HG02642 (cell line): ENCODE results near the gene SP7.
A peak's percentile ranks its signal among the peaks of the same experiment; 100 is the strongest.
"Not testable (repeated sequence)": the region's sequence is repeated elsewhere in the genome, so short reads cannot be mapped to it uniquely, and the experiment has no call there.

Experiments
- ATAC-seq: cut with Tn5 transposase; IDR thresholded peaks from one replicate; pipeline ENCODE4 v1.9.1; 2021; ENCODE audit warnings: mild to moderate bottlenecking; ENCODE audit not compliant: unreplicated experiment, poor library complexity

Gene SP7

GRCh38 chr12:53324779-53325510 is 11.2 kb downstream of the SP7 start:
- ATAC-seq, result peak; percentile 61

- peak; percentile 28 for ATAC-seq
Measured at GRCh38 chr12:53324113-53324778, 11.9 kb downstream of the SP7 start.

DNA sequence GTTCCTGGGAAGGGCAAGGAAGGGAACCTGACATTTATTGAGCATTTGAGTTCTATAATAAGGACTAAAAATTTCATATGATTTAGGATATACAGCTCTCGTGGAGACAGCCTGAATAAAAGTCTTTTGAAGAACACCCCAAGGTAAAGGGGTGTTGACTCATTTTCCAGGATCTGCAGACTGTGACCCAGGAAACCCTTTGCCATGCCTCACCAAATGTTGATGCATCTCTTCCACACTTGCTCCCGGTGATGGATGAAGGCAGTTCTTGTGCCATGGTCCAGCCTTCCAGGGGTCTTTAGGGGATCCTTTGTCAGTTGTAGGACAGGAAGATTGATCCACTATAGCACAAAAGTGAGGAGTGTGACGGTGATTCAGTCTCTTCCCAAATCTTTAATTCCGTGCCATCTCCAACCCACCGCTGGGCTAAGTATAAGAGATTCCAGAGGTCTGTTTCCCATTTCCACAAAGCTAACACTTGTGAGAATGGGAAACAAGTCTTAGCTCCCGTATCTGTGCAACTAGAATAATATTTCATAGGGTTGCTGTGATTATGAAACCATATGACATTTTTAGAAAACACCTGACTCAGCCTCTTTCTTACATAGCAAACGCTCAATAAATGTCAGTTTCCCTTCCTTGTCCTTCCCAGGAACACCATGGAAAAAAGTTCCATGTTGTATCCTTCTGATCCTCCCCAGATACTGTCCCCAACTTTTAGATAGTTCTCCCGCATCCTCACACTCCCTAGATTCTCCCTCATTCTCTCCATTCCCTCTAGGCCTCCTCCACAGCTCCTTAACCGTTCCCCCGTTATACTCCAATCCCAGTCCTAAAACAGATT is 15.6 kb downstream of the SP7 start:
- no peak for ATAC-seq

DNA sequence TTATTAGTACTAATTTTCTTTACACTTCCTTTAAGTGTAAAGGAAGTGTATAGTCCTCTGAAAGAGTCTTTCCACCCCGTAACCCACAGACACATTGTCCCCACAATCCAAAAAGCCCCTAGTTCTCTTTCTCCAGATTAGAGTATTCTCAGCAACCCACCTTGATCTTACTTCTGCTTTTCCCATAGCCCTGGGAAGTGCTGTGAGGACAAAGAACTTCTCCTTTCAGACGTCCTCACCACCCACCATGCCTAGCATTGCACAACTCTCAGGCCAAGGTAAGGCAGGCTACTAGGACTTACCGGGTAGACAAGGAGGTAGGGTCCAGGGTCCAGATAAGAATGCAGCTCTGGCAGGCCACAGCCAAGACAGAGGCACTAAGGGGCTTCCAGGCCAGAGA is 22.2 kb downstream of the SP7 start:
- no peak for ATAC-seq

DNA sequence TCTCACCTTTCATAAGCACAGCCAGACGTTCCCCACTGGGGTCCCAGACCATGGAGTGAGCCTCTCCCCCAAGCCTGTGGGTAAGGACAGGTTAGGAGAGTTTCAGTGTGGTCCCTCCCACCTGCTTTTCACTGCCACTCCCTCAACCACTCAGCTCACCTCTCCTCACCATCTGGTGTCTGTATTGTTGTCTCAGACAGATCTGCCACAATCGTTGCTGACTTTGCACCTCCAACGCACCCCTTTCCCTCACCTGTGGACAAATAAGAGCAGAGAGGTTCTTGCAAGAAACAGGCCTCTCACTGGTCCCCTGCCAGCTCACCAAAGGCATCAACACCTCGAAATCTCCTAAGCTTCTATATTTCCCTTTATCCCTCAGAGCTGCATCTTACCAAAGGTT is 27.9 kb downstream of the SP7 start:
- ATAC-seq, result no peak

DNA sequence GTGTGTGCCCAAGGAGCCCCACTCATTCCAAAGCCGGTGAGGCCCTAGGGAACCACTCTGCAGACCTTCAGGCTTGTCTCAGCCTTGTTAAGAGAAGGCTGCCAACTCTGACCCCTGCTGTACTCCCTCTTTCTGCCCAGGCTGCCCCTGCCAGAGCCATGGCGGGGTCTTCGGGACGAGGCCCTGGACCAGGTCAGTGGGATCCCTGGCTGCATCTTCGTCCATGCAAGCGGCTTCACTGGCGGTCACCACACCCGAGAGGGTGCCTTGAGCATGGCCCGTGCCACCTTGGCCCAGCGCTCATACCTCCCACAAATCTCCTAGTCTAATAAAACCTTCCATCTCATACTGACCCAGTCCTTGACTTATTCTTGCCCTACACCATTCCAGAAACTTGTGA is 29.3 kb downstream of the SP7 start:
- no peak for ATAC-seq

DNA sequence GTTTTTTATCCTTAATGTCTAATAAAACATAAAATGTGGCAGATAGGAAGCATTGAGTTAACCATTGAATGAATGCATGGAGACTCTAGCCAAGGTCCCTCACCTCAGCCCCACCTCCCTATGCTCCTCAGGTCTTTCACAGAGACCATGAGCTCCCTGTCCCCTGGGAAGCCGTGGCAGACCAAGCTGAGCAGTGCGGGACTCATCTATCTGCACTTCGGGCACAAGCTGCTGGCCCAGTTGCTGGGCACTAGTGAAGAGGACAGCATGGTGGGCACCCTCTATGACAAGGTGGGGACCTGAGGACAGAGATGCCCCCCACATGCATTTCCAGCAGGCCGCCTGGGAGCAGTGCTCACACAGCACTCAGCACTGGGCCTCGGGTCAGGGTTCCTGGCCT is 33.3 kb downstream of the SP7 start:
- no peak for ATAC-seq

DNA sequence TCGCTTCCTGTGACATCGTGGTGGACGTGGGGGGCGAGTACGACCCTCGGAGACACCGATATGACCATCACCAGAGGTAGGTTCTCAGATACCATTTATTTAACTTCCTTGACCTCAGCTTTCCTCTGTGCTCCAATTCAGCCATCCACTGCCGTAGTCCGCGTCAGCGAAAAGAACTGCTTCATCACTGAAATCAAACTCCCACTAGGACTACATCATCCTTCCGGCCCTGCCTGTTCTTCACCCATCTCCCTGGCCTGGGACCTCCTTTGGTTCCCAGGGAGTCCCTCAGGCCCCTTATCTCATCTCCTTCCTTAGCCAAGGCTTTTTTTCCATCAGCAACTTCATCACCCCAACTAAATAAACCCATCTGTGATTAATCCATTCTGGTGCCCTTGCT is 36.0 kb downstream of the SP7 start:
- no peak for ATAC-seq

DNA sequence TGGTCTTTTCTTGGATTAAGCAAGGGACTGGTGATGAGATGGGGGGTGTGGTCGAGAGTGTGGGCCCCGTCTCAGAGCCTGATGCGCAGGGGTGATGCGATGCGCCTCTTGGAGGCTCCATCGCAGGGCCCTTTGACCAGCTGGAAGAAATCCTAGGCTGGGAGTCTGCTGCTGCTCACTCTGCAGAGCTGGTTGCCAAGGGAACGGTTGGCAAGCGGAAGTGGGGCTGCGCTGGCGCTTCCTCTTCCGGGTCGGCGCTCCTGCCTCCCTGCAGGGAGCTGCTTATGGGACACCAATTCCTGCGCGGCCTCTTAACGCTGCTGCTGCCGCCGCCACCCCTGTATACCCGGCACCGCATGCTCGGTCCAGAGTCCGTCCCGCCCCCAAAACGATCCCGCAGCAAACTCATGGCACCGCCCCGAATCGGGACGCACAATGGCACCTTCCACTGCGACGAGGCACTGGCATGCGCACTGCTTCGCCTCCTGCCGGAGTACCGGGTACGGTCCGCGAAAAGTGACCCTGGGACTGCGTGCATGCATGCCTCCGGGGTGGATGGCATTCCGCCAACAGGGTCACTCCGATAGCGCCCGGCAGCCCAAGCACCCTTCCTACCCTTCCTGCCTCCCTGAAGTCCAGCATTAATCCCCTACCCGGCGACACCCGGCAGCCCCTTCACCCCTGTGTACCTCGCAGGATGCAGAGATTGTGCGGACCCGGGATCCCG is 36.5 kb downstream of the SP7 start, which contains the start of gene MYG1:
Gene MYG1, plus strand, starts transcription at position 242 of the 727 bp plus-strand sequence. Its CDS starts 43 bp downstream, at position 285.
- ATAC-seq, result peak; percentile 74

GRCh38 chr12:53299101-53299453 is 37.1 kb downstream of the SP7 start:
- no peak for ATAC-seq

- no peak for ATAC-seq
Measured at GRCh38 chr12:53298164-53298563, 38.0 kb downstream of the SP7 start.

- ATAC-seq, result not testable (repeated sequence)
Measured at GRCh38 chr12:53297106-53297505, 39.0 kb downstream of the SP7 start.

DNA sequence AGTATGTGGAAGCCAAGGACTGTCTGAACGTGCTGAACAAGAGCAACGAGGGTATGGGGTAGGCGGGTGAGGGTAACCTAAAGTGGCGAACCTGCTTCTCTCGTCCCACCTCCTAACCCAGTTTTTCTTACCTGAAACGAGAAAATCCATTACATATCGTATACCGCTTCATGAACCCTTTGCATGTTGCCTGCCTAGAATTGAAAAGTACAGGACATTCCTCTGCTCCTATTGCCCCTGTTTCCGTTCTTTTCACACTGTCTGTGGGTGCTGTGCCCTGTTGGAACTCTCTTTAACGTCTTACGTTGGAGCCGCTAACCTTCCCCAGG is 40.3 kb downstream of the SP7 start:
- no peak for ATAC-seq

GRCh38 chr12:53295070-53295890 is 40.9 kb downstream of the SP7 start, which contains the start of gene PFDN5:
TSS of gene PFDN5 (plus strand) at chr12:53295542. CDS start at chr12:53295568, 26 bp downstream.
- ATAC-seq, result peak; percentile 83

GRCh38 chr12:53292426-53292825 is 43.7 kb downstream of the SP7 start:
- ATAC-seq, result no peak

DNA sequence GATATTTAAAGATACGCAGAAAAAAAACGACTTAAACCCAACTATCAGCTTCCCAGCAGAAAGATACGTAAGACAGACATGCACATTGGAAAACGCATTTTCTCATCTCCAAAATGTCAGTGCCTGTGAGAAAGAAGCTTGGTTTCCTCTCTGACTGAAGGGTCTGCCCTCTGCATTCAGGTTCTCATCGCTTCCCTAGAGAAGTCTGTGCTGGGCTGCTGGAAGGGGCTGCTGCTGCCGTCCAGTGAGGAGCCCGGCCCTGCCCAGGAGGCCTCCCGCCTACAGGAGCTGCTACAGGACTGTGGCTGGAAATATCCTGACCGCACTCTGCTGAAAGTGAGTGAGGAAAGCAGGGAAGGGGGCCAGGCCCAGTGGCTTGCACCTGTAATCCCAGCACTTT is 45.5 kb downstream of the SP7 start:
- ATAC-seq, result no peak

- ATAC-seq, result no peak
Measured at GRCh38 chr12:53289891-53290290, 46.3 kb downstream of the SP7 start.

GRCh38 chr12:53288322-53288721 is 47.8 kb downstream of the SP7 start:
- ATAC-seq, result no peak

DNA sequence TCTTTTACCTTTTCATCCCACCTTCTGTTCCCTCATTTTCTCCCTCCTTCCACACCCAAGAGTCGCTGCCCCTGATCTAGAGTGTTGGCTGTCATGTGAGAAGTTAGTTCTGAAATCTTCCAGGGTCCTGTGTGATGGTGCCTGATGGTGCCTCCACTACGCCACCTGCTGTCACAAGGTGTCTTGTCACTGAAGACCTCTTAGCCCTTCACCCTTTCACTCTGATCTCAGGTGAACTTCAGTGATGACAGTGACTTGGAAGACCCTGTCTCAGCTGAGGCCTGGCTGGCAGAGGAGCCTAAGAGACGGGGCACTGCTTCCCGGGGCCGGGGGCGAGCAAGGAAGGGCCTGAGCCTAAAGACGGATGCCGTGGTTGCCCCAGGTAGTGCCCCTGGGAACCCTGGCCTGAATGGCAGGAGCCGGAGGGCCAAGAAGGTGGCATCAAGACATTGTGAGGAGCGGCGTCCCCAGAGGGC is 48.4 kb downstream of the SP7 start:
- ATAC-seq, result no peak

DNA sequence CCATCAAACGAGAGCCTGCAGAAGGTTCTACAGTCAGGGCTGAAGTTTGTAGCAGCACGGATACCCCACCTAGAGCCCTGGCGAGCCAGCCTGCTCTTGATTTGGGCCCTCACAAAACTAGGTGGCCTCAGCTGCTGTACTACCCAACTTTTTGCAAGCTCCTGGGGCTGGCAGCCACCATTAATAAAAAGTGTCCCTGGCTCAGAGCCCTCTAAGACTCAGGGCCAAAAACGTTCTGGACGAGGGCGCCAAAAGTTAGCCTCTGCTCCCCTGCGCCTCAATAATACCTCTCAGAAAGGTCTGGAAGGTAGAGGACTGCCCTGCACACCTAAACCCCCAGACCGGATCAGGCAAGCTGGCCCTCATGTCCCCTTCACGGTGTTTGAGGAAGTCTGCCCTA is 49.7 kb downstream of the SP7 start:
- ATAC-seq, result no peak
